Kidney capillary endothelial cell (primary cell): ENCODE measurements around the gene VPS4A.

Experiments used
- DNase-seq: peaks from one replicate; pipeline ENCODE4 v3.0.0-alpha.2; 2018; ENCODE audit warnings: low spot score

Gene VPS4A

GRCh38 chr16:69366431-69366830, 55.3 kb downstream of the VPS4A start:
- DNase-seq = no peak

- DNase-seq = peak; percentile 21
Observed at GRCh38 chr16:69367980-69368379, 56.8 kb downstream of the VPS4A start.

GRCh38 chr16:69368866-69369265, 57.7 kb downstream of the VPS4A start:
- DNase-seq = no peak

- no peak for DNase-seq
Observed at GRCh38 chr16:69371564-69371963, 60.4 kb downstream of the VPS4A start.

- no peak for DNase-seq
Observed at GRCh38 chr16:69373019-69373418, 61.9 kb downstream of the VPS4A start.
